Measurements from ENCODE around the gene TTC28. TPM values are rescaled to one million over a fixed set of nuclear protein-coding genes. Genes with fewer than 3 reads are reported as not detected.

TTC28 gene
- total RNA-seq, 4 donors from 2014 or later: 35.1 to 138 (median 50.8) TPM

- Histone ChIP-seq H3K9me3 (no peaks in the 10 kb centered on the region), H3K27ac (no peak overlapping the region), H3K27me3 (no peaks in the 10 kb centered on the region), H3K4me3 (no peak overlapping the region), H3K4me1 (peaks cover 0 to 21% (median 0%) of the 10 kb centered on the region in 3 donors), H3K36me3 (no peaks in the 10 kb centered on the region)
- TF ChIP-seq EP300 (IDR thresholded peaks at IDR 0.05): no peak
- ATAC-seq: no peak
These were observed 633.5 kb downstream of the TTC28 start for GRCh38 chr22:28046100-28046499.

GRCh38 chr22:28044546-28045173 is 635.0 kb downstream of the TTC28 start:
- no peaks in the 10 kb centered on the region for H3K27me3 ChIP-seq
- peaks cover 0 to 19% (median 0%) of the 10 kb centered on the region in 3 donors for H3K4me1 ChIP-seq
- ATAC-seq: no peak
- H3K9me3 ChIP-seq: no peaks in the 10 kb centered on the region
- 83 to 90% methylated on average over 7 of the region's 7 CpGs for WGBS, 2 donors (ENCODE audit: low coverage in 1 of 2)
- no peak overlapping the region for H3K27ac ChIP-seq
- no peak overlapping the region for H3K4me3 ChIP-seq
- TF ChIP-seq CTCF (IDR thresholded peaks at IDR 0.05): no peak
- TF ChIP-seq EP300 (IDR thresholded peaks at IDR 0.05): no peak
- TF ChIP-seq POLR2A (IDR thresholded peaks at IDR 0.05): no peak
- no peak for TF ChIP-seq POLR2AphosphoS5 (IDR thresholded peaks at IDR 0.05)
- no peaks in the 10 kb centered on the region for H3K36me3 ChIP-seq

- ATAC-seq: no peak
- H3K4me3 ChIP-seq: no peak overlapping the region
- no peak for TF ChIP-seq POLR2AphosphoS5 (IDR thresholded peaks at IDR 0.05)
- TF ChIP-seq CTCF (IDR thresholded peaks at IDR 0.05): no peak
- TF ChIP-seq EP300 (IDR thresholded peaks at IDR 0.05): no peak
- no peak for TF ChIP-seq POLR2A (IDR thresholded peaks at IDR 0.05)
- H3K36me3 ChIP-seq: no peaks in the 10 kb centered on the region
- H3K9me3 ChIP-seq: no peaks in the 10 kb centered on the region
- H3K27ac ChIP-seq: no peak overlapping the region
- WGBS, 2 donors (ENCODE audit: low coverage in 1 of 2): 43 to 57% methylated on average over 1 of the region's 2 CpGs
- H3K27me3 ChIP-seq: no peaks in the 10 kb centered on the region
- H3K4me1 ChIP-seq: peaks cover 0 to 6% (median 0%) of the 10 kb centered on the region in 3 donors
These were observed 636.4 kb downstream of the TTC28 start for GRCh38 chr22:28043266-28043665.

- no peak overlapping the region for H3K4me3 ChIP-seq
- no peak for TF ChIP-seq EP300 (IDR thresholded peaks at IDR 0.05)
- H3K36me3 ChIP-seq: peaks cover 0 to 5% of the 10 kb centered on the region in 2 donors
- H3K9me3 ChIP-seq: no peaks in the 10 kb centered on the region
- H3K4me1 ChIP-seq: peaks cover 0 to 47% (median 22%) of the 10 kb centered on the region in 3 donors
- peak overlapping the region in 3 of 4 donors; percentile 56 to 70 (median 63) for H3K27ac ChIP-seq
- H3K27me3 ChIP-seq: no peaks in the 10 kb centered on the region
- ATAC-seq: peak; percentile 71
- WGBS, 2 donors (ENCODE audit: low coverage in 1 of 2): 23% methylated on average over 6 of the region's 7 CpGs; no CpG with 5 or more reads in 1 of the 2 donors
These were observed 644.8 kb downstream of the TTC28 start for GRCh38 chr22:28034760-28035401.

- Histone ChIP-seq H3K27ac (peak overlapping the region in 3 of 4 donors; percentile 56 to 70 (median 63)), H3K4me3 (no peak overlapping the region), H3K27me3 (no peaks in the 10 kb centered on the region), H3K9me3 (no peaks in the 10 kb centered on the region), H3K4me1 (peaks cover 0 to 53% (median 28%) of the 10 kb centered on the region in 3 donors), H3K36me3 (peaks cover 0 to 11% of the 10 kb centered on the region in 2 donors)
- ATAC-seq: no peak
- TF ChIP-seq POLR2AphosphoS5 (IDR thresholded peaks at IDR 0.05): no peak
- TF ChIP-seq POLR2A (IDR thresholded peaks at IDR 0.05): no peak
- no peak for TF ChIP-seq CTCF (IDR thresholded peaks at IDR 0.05)
- no peak for TF ChIP-seq EP300 (IDR thresholded peaks at IDR 0.05)
- 77 to 80% methylated on average over 3 to 5 of the region's 9 CpGs for WGBS, 2 donors (ENCODE audit: low coverage in 1 of 2)
These were observed 645.4 kb downstream of the TTC28 start for GRCh38 chr22:28034145-28034759.

Measured in gastroesophageal sphincter (tissue), 4 donors.